HG03095 (cell line): ENCODE results near the gene FURIN.
"Not testable (repeated sequence)": the region's sequence is repeated elsewhere in the genome, so short reads cannot be mapped to it uniquely, and the experiment has no call there.

Experiments
- ATAC-seq: cut with Tn5 transposase; IDR thresholded peaks from one replicate; pipeline ENCODE4 v1.9.1; 2021; ENCODE audit warnings: moderate library complexity; ENCODE audit not compliant: unreplicated experiment

The FURIN gene

DNA sequence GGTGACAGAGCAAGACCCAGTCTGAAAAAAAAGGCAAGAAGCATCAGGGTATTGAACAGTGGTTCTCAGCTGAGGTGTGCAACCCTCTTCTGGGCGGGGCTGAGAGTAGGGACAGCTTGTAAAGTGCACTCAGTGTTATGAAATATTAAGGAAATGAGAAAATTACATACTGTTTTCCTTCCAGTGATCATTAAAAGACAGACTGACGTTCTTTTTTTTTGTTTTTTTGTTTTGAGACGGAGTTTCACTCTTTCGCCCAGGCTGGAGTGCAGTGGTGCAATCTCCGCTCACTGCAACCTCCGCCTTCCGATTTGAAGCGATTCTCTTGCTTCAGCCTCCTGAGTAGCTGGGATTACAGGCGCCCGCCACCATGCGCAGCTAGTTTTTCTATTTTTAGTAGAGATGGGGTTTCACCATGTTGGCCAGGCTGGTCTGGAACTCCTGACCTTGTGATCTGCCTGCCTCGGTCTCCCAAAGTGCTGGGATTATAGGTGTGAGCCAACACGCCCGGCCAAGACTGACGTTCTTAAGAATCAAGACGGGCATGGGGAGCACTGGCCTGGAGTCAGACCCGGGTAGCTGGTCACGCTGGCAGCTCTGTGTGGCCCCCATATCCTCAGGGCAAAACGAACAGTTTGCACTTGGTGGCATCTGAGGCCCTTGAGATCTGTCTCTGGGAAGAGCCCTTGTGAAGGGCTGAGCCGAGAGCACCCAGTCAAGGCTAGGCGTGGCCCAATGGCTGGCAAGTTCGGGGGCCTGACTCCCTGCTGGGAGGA, 46.1 kb downstream of the FURIN start:
- ATAC-seq = no peak

- ATAC-seq = no peak
Observed at GRCh38 chr15:90915216-90915807, 46.9 kb downstream of the FURIN start.

- no peak for ATAC-seq
Observed at GRCh38 chr15:90915808-90916440, 47.5 kb downstream of the FURIN start.

DNA sequence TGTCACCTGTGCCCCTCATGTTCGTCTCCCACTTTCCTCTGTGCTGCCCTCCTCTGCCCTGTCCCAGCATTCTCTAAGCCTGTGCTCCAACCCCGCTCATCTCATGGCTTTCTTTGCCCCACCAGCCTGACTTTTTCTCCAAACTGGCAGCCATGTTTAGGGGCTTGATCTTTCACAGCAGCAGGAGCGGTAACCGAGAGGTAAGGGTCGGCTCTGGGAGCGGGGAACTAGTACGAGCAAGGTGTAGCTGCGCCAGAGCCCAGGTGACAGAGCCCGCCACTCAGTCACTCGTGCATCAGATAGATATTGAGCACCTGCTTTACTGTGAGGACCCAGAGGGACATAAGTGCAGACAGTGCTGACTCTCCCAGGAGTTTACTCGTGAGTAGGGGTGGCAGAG, 48.1 kb downstream of the FURIN start:
- no peak for ATAC-seq

DNA sequence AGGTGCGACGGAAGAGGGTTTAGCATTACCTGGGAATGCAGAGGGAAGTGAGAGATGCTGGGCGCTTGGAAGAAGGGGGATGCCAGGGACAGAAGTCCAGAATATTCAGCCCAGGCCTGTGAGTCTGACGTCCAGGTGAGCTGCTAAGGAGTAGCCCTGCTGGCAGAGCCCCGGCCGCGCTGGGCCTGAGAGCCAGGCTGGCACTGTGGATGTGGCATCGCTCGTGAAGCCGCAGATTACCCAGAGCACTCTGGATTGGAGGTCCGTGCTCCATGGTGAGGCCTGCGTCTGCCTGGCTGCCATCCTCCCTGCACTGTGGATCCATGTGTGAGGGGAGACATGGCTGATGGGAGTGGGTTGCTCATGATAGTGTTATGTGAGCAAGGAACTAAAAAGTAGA, 49.2 kb downstream of the FURIN start:
- no peak for ATAC-seq

DNA sequence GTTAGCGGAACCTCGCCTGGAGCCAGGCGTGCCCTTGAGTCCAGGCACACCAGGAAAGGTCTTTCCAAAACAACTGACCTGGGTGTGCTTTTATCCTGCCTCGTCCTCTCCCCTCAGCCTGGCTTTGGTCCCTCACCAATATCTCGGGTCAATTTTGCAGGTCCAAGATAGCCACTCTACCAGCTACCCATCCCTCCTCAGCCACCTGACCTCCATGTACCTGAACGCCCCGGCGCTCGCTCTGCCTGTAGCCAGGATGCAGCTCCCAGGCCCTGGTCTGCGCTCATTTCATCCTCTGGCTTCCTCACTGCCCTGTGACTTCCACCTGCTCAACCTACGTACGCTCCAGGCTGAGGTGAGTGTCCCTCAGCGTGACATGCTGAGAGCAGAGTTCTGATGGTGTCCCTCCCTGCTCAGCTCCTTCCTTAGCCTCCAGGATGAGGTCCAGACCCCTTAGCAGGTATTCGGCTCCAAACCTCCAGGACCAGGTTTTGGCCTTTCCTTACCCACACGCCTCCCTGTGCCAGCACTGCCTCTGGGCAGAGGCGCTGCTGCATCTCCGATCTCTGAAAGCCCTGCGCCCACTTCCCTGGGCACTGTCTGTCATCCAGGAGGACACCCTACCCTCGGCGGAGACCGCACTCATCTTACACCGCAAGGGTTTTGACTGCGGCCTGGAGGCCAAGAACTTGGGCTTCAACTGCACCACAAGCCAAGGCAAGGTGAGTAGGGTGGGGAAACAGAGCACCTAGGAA, 49.8 kb downstream of the FURIN start:
- no peak for ATAC-seq

DNA sequence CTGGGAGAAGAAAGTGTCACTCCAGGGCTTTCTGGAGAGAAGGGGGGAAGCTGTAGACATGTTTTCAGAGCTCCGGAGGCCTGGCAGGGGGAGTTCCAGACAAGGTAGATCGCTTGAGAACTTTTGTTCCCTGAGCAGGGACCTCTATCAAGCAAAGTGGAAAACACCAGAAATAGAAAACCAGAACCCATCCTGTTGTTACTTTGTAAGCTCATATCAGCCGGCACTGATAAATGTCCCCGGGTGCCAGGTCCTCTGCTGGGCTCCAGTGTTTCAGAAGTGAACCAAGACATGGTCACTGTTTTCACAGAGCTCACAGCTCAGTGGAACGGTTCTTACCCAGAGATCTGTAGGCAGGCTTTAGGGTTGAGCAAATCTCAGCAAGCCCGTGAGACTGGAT, 50.4 kb downstream of the FURIN start:
- ATAC-seq = no peak

- ATAC-seq = no peak
Observed at GRCh38 chr15:90921887-90922286, 53.5 kb downstream of the FURIN start.

- peak; percentile 87 for ATAC-seq
Observed at GRCh38 chr15:90922712-90923322, 54.4 kb downstream of the FURIN start.

DNA sequence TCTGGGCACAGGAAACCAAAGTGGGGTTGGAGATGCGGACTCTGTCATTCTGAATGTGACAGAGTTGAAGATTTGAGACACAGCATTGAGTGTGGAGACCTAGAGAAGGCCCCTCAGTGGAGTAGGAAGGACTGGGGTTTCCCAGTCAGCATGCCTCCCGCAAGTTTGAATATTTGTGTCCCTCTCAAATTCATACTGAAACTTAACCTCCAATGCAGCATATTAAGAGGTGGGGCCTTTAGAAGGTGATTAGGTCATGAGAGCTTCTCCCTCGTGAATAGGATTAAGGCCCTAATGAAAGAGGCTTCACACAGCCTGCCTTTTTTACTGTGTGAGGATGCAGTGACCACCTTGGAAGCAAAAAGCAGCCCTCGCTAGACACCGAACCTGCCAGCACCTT, 56.0 kb downstream of the FURIN start:
- peak; percentile 70 for ATAC-seq

- ATAC-seq = not testable (repeated sequence)
Observed at GRCh38 chr15:90926766-90927165, 58.4 kb downstream of the FURIN start.

- not testable (repeated sequence) for ATAC-seq
Observed at GRCh38 chr15:90928106-90928505, 59.7 kb downstream of the FURIN start.

- ATAC-seq = no peak
Observed at GRCh38 chr15:90929246-90930019, 61.0 kb downstream of the FURIN start.

DNA sequence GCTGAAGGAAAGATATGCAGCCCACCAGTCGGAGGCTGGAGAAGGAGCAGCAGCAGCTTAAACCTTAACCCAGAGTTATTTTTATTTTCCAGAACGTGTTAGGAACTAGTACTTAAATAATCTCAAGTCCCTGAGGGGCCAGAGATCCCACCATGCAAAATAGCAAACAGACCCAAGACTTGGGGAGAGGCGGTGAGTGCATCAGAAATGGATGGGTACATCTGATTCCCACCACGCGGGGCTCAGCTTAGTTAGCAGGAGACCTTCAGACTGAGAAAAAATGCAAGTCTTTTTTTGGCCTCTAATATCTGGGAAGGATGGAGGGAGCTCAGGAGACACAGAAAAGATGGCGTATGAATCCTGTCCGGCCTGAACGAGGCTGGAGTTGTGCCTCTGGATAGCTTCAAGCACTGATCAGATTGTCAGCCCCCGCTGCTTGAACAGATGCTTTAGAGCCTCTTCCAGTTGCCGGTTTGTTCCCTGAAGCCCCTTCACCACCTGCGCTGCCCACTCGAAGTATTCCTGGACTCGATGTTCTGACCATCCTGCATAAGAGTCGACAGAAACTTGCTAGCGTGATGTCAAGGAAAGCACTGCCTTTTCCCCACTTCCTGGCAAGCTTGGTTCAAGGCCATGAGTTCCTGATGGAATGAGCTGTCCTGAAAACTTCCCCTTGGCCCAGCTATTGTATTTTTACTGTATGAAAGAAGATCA, 62.6 kb downstream of the FURIN start:
- no peak for ATAC-seq

- ATAC-seq = no peak
Observed at GRCh38 chr15:90931575-90931827, 63.1 kb downstream of the FURIN start.

DNA sequence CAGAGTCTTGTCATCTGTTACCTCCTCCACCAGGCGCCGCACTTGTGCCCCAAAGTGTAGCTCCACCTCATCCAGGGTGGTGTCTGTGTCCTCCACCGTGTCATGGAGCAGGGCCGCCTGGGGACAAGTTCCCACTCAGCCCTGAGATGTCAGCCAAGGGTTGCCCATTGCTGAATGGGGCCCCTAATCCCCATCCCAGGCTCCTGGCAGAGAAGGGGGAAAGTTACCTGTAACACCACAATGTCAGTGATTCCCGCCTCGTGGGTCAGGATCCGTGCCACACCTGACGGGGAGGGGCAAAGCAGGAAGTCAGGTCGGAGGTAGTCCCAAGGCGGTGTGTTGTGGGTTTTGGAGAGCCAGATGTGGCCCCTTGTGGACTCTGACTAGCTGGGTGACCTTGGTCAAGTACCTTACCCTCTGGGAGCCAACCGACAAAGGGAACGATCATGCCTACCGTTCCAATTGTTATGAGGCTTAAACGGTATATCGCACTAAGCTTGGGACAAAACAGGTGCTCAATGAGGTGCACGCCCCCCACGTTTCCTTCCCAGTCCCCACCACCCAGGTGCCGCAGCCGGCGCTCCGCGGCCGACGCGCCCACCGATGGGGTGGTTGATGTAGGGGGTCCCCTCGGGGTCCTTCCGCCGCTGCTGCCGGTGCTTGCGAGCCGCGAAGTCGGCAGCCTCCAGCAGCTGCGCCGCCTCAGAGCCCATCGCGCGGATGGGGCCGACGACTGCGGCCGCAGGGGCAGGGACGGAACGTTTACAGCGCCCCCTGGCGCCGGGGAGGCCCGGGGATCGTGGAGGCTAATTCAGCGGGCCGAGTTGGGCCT, 63.7 kb downstream of the FURIN start, which contains the start of gene HDDC3:
Gene HDDC3 (minus strand): TSS at position 722 of the 832 bp plus-strand sequence. CDS start 9 bp downstream, at position 713.
- ATAC-seq = peak; percentile 37

DNA sequence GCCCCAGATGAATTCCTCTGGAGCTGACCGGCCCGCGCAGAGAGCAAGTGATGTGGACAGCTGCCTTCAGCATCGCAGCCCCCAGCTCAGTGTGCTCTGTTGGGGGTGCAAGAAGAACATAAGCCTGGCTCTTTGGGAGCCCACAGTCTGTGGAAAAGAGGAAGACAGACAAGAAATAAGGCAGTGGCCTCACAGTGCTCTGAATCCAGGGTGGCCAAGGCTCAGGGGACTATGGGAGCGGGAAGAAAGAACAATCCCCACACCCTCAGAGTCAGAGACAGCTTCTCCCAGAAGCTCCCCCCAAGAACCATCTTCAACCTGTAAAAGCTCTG, 64.2 kb downstream of the FURIN start:
- ATAC-seq = no peak
